ENCODE results near the gene L1TD1.
"Not testable (repeated sequence)": the region's sequence is repeated elsewhere in the genome, so short reads cannot be mapped to it uniquely, and the experiment has no call there.

Gene L1TD1

GRCh38 chr1:62194651-62195544 is at the start of gene L1TD1:
L1TD1 (plus strand) TSS chr1:62194849; CDS start chr1:62206629, 11,780 bp downstream.
- no peak for DNase-seq

GRCh38 chr1:62159940-62160348 is 34.7 kb upstream of the L1TD1 start:
- no peak for DNase-seq

- DNase-seq: no peak
These were observed 32.9 kb upstream of the L1TD1 start for GRCh38 chr1:62161711-62162110.

GRCh38 chr1:62170380-62170779 is 24.3 kb upstream of the L1TD1 start:
- DNase-seq: not testable (repeated sequence)

GRCh38 chr1:62175568-62176179 is 19.0 kb upstream of the L1TD1 start:
- peak; percentile 16 for DNase-seq

- DNase-seq: no peak
These were observed 17.9 kb upstream of the L1TD1 start for GRCh38 chr1:62176597-62177312.

- DNase-seq: no peak
These were observed 17.0 kb upstream of the L1TD1 start for GRCh38 chr1:62177621-62178020.

GRCh38 chr1:62178372-62178771 is 16.3 kb upstream of the L1TD1 start:
- DNase-seq: no peak

- DNase-seq: not testable (repeated sequence)
These were observed 14.6 kb upstream of the L1TD1 start for GRCh38 chr1:62180054-62180453.

GRCh38 chr1:62180639-62181038 is 14.0 kb upstream of the L1TD1 start:
- no peak for DNase-seq

- DNase-seq: no peak
These were observed 13.1 kb upstream of the L1TD1 start for GRCh38 chr1:62181532-62181931.

GRCh38 chr1:62182157-62182556 is 12.5 kb upstream of the L1TD1 start:
- DNase-seq: not testable (repeated sequence)

GRCh38 chr1:62183164-62184020 is 11.3 kb upstream of the L1TD1 start:
- not testable (repeated sequence) for DNase-seq

GRCh38 chr1:62184336-62184735 is 10.3 kb upstream of the L1TD1 start:
- DNase-seq: no peak

GRCh38 chr1:62185233-62185632 is 9.4 kb upstream of the L1TD1 start:
- not testable (repeated sequence) for DNase-seq

- DNase-seq: no peak
These were observed 9.0 kb upstream of the L1TD1 start for GRCh38 chr1:62185677-62186076.

- no peak for DNase-seq
These were observed 7.1 kb upstream of the L1TD1 start for GRCh38 chr1:62187548-62187947.

GRCh38 chr1:62188111-62188510 is 6.5 kb upstream of the L1TD1 start:
- no peak for DNase-seq

GRCh38 chr1:62196086-62196690 is 1.5 kb downstream of the L1TD1 start:
- DNase-seq: no peak

- DNase-seq: no peak
These were observed 3.6 kb downstream of the L1TD1 start for GRCh38 chr1:62198069-62198780.

GRCh38 chr1:62198781-62199125 is 4.1 kb downstream of the L1TD1 start:
- DNase-seq: no peak

GRCh38 chr1:62207187-62207586 is 12.5 kb downstream of the L1TD1 start:
- DNase-seq: no peak

Data from NCI-H774 (cell line).